HG02981 (cell line): Measurements from ENCODE around the gene FAT2.

Source experiments
- ATAC-seq: cut with Tn5 transposase; IDR thresholded peaks from one replicate; pipeline ENCODE4 v1.9.1; 2021; ENCODE audit warnings: mild to moderate bottlenecking, moderate library complexity; ENCODE audit not compliant: unreplicated experiment

Gene FAT2, protein sequence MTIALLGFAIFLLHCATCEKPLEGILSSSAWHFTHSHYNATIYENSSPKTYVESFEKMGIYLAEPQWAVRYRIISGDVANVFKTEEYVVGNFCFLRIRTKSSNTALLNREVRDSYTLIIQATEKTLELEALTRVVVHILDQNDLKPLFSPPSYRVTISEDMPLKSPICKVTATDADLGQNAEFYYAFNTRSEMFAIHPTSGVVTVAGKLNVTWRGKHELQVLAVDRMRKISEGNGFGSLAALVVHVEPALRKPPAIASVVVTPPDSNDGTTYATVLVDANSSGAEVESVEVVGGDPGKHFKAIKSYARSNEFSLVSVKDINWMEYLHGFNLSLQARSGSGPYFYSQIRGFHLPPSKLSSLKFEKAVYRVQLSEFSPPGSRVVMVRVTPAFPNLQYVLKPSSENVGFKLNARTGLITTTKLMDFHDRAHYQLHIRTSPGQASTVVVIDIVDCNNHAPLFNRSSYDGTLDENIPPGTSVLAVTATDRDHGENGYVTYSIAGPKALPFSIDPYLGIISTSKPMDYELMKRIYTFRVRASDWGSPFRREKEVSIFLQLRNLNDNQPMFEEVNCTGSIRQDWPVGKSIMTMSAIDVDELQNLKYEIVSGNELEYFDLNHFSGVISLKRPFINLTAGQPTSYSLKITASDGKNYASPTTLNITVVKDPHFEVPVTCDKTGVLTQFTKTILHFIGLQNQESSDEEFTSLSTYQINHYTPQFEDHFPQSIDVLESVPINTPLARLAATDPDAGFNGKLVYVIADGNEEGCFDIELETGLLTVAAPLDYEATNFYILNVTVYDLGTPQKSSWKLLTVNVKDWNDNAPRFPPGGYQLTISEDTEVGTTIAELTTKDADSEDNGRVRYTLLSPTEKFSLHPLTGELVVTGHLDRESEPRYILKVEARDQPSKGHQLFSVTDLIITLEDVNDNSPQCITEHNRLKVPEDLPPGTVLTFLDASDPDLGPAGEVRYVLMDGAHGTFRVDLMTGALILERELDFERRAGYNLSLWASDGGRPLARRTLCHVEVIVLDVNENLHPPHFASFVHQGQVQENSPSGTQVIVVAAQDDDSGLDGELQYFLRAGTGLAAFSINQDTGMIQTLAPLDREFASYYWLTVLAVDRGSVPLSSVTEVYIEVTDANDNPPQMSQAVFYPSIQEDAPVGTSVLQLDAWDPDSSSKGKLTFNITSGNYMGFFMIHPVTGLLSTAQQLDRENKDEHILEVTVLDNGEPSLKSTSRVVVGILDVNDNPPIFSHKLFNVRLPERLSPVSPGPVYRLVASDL (N-terminal part only)

GRCh38 chr5:151591144-151591819, at the start of gene FAT2:
Gene FAT2, minus strand, starts transcription at chr5:151591331. Its CDS starts 22,400 bp downstream, at chr5:151568931.
- ATAC-seq: no peak

GRCh38 chr5:151638619-151639018, 47.5 kb upstream of the FAT2 start:
- no peak for ATAC-seq

GRCh38 chr5:151637676-151638075, 46.5 kb upstream of the FAT2 start:
- no peak for ATAC-seq

DNA sequence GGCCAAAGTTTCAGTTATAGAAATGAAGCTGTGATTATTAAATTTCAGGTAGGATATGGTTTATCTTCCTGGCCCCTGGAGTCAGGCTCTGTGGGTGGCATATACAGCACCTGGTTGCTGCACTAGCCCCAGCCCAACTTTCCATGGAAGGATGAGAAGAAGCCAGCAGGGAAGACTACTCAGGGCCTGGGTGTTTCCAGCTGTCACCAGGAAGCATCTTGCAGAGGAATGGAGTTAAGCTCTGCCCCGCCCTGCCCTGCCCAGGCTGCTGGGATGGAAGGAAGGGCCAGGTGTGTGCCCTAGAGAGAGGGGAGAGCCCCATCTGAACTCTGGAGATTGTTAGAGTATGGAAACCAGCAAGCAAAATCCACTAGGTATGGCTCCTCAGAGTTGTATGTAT, 42.8 kb upstream of the FAT2 start:
- ATAC-seq: no peak

GRCh38 chr5:151632941-151633340, 41.8 kb upstream of the FAT2 start:
- no peak for ATAC-seq

DNA sequence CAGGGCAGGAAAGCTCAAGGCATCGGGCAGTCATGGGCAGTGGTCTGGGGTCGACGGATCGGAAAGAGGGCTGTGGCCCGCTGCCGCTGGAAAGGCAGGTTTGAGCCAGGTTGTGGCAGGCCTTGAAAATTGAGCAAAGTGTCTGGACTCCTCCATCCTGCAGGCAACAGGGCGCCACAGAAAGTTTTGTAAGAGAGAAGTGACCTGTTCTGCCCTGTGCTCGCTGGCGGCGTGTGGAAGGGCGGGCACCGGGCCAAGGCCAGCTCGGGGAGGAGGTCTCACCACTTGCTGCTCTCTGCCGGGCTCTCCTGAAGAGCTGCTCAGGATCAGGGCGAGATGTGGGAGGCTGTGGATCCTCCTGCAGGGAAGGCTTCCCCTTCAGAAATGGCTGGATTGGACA, 41.4 kb upstream of the FAT2 start:
- ATAC-seq: no peak

DNA sequence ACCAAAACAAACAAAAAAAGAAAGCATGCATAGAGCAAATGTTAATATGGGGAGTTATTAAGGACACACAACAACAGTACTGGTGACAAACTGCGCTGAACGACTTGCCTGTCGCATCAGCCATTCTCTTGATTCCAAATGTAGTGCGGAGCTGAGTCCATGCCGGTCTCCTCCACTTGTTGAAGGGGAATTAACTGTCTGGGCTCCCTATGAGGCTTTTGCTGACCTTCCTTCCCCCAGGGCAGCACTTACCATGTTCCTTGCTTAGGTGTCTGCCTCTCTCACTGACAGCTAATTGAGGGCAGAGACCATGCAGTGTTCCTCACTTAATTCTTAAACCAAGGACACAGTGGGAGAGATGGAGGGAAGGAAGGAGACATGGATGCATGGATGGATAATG, 40.8 kb upstream of the FAT2 start:
- no peak for ATAC-seq

GRCh38 chr5:151630088-151630487, 39.0 kb upstream of the FAT2 start:
- ATAC-seq: no peak

GRCh38 chr5:151628112-151628823, 37.1 kb upstream of the FAT2 start:
- no peak for ATAC-seq

DNA sequence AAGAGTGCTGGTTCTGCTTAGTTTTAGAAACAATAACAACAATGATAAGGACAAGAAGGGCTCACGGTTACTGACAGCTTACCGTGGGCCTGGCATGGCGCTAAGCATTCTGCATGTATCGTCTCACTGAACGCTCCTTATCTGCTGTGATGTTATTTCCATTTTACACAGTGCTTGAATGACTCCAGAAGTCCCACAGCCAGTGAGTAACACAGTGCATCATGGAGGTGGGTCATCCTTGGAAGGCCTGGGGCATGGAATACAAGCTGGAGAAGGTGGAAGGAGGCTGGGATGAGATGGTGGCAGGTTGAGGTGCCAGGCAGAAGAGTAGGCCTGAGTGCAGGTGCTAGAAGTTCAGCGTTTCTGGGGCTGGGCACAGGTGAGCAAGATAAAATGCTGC, 36.5 kb upstream of the FAT2 start:
- no peak for ATAC-seq

GRCh38 chr5:151625285-151625684, 34.2 kb upstream of the FAT2 start:
- ATAC-seq: no peak

GRCh38 chr5:151624476-151624875, 33.3 kb upstream of the FAT2 start:
- no peak for ATAC-seq

GRCh38 chr5:151622367-151623088, 31.4 kb upstream of the FAT2 start:
- no peak for ATAC-seq

- ATAC-seq: no peak
Observed at GRCh38 chr5:151620461-151620840, 29.3 kb upstream of the FAT2 start.

DNA sequence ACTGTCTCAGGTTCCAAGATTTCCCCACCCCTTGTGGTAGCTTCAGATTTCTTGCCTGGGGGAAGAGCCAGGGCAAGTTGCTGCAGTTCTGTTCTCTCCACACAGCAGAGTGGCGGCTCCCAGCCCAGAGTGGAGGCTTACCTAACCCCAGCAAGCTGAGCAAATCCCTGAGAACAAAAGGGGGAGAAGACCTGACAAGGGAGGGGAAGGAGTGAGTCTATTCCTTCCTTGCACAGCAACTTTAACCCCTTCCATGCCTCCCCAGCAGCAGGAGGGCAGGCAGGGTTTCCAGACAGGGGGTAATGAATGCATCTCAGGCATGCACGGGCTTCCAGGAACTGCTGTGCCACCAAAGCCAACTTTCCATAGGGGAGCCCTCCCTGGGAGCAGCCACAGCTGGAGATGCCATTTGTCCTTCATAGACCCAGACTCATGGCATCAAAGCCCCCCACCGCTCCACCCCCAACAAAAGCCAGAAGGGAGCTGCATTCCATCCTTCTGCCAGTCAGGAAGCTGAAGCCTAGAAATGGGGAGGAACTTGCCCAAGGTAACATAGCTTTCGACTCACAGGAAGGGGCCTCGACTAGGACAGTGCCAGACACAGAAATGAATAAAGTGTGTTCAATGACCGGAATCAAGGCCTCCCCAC, 28.8 kb upstream of the FAT2 start:
- no peak for ATAC-seq

DNA sequence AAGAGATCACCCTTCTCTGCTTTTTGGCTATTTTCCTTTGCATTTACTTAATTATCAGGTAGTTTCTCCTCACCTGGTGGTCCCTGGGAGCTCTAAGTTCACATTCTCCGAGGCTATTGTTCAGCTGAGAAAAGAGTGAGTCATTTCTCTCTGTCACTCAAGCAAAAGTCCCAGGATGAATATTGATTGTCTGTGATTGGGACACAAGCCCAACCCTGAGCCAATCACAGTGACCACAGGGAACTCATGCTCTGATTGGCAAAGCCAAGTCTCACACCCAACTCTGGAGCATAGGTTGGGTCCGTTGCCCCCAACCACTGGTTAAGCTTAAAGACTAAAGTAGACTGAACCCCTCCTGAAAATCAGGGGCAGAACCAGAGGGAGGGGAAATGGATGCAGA, 27.8 kb upstream of the FAT2 start:
- ATAC-seq: no peak

- no peak for ATAC-seq
Observed at GRCh38 chr5:151617841-151618710, 26.9 kb upstream of the FAT2 start.

DNA sequence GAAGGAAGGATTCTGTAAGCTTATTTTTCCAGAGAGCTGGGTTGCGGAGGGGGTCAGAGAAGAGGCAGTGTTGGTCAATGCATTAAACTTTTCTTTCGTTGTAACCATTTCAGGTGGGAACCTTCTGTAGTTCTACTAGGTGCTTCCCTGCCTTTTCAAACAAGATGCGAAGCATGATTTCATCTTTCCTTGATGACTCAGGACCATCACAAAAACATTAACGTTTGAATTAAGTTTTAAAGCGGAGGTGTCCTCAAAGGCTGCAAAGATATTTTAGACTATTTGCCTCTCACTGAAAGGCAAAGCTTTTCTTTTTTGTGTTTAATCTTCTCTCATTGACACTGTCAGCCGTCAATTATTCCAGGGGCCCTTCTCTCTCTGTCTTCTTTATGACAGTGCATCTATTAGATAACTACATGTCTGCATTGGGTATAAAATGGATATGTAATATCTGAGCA, 26.3 kb upstream of the FAT2 start:
- no peak for ATAC-seq
